Fibroblast of the conjunctiva (primary cell): Measurements from ENCODE around the gene MBIP.

ENCODE experiments used
- DNase-seq: peaks from one replicate; pipeline ENCODE4 v3.0.0-alpha.2; 2010; ENCODE audit warnings: low read depth

MBIP gene

GRCh38 chr14:36313206-36313605 is 7.2 kb downstream of the MBIP start:
- DNase-seq, result no peak

DNA sequence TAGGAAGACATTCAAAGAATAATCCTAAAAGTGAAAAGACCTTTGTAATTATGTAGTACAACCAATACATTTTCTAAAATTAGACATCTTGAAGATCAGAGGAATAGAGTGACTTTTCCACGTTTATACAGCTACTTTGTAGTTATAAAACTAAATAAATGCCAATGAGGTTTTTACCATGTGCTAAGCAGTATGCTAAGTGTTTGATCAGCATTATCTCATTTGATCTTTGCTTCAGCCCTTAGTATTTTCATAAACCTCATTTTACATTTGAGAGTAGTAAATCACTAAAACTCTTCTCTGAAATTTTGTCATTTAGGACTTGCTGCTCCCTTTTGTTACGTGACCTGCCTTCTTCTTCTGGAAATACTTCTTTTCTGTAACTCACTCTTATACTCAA is 13.6 kb downstream of the MBIP start:
- no peak for DNase-seq

DNA sequence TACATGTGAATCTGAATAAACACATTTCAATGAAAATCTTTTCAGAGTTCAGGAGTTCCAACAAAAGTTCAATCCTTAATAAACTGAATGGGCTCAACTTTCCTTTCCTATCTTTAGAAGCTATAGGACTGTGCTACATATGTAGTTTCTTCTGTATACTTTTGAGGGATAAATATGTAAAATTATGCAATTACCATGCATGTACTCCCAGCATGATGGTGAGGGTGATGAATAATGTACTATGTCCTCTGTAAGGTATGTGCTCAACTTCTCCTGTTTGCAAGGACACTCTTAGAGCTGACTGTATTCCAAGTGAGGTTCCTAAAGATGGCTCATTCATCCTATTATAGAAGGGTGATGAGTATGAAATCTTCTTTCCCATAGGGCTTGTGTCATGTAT is 15.5 kb downstream of the MBIP start:
- no peak for DNase-seq

DNA sequence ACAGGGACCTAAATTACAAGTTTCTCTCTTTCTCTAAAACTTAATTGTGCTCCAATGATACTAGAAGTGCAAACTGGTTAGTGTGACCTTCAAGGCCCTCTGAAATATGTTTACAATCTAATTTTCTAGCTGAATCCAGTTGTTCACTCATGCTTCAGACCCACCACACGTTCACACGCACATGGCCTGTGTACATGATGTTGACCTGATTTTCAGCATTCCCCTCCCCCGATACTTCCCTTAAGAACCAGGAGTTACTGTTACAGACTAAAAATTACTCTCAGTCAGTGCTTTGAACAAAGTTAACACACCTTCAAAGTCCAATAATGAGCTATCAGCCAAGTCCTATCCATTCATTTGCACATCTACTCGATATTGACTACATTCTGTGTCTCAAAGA is 16.5 kb downstream of the MBIP start:
- no peak for DNase-seq

GRCh38 chr14:36302823-36303222 is 17.6 kb downstream of the MBIP start:
- no peak for DNase-seq

- DNase-seq, result no peak
Measured at GRCh38 chr14:36301159-36301558, 19.3 kb downstream of the MBIP start.

GRCh38 chr14:36300337-36300736 is 20.1 kb downstream of the MBIP start:
- DNase-seq, result no peak

GRCh38 chr14:36295642-36296627 is 24.5 kb downstream of the MBIP start:
- no peak for DNase-seq

DNA sequence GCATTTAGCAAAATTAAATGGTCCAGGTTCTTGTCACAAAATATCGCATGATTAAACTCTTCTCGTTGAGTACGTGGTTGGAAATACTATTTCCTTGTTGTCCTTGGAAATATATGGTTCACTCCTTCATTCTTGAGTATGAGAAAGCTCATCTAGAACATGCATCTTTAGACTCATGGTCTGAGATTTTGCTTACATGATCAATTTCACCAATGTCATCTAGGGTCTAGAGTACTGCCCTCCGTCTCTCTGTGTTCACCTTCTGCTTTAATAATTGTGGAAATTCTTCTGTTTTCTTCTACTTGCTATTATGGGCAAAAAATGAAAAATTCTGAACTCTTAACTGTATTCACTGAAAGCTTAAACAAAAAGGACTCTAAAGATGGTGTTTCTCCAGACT is 25.9 kb downstream of the MBIP start:
- DNase-seq, result no peak

GRCh38 chr14:36293824-36294223 is 26.6 kb downstream of the MBIP start:
- peak; percentile 13 for DNase-seq

DNA sequence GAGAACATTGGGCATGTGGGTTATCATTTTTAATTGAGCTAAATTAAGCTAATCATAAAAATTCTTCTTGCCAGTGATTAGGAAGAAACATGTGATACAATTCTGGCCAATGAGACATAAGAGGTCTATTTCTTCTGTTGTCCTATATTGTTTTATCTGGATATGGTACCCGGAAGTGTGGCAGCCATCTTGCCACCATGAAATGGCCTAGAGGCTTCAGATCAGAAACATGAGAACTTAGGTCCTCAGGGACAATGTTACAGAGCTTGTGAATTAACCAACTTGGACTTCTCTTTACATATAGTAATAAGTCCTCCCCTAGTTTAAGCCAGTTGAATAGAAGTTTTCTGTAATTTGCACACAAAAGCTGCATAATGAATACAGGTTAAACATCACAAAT is 30.5 kb downstream of the MBIP start:
- no peak for DNase-seq

DNA sequence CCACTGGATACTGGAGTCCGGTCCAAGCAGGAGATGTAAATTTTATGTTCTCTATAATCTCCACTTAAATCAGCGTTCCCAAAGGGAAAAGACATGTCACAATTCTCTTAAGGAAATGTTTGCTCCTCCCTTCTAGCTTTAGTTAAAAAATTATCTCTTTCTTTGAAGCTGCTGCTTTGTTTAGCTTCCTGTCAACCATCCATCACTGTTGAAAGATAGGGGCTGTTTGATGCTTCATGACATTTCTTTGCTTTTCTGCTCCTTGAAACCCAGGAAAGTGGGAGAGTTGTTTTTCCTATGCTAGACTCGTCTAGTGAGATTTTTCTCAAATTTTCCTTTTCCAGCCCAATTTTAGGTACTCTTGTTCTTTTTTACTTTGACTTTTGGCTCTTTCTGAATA is 31.9 kb downstream of the MBIP start:
- DNase-seq, result no peak

DNA sequence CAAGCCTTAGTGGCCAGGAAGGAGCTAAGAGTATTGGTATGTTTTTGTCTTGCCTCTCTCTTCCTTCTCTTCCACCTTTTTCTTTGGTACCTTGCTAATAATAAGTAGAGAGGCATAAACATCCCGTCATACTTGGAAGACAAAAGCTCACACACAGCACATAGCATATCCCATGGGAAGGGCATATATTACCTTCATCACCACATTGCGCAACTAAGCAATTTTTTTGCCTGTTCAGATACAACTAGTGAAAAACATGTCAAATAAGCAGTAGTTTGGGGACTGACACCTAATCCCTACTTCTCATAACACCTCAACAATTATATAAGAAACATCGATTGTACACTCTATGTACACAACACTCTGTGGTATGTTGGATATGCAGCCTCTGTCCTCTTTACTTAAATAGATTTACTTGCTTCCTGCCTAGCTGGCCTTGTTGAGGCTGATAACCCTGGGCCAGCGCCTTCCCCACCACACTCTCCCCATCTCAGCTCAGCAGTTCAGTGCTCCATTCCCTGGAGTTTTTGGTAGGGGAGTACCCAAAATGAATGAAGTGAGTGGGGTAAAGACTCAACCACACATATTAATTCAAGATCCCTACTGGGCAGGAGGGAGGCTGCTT is 35.4 kb downstream of the MBIP start:
- DNase-seq, result no peak

DNA sequence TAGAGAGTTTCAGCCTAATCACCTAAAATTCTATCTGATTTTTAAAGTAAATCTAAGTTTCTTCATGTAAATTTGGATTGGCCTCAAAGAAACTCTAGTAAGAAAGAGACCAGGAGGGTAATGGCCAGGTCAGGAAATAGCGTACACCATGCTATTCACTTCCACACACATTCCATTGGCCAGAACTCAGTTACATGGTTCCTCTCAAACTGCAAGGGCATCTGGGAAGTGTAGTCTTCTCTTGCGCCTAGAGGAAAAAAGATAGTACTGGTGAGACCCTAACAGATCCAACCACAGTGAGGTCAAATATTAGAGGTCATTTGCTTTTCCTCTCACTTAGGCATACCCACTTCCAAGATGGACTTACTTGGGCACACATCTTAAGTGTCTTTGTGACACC is 39.1 kb downstream of the MBIP start:
- no peak for DNase-seq

DNA sequence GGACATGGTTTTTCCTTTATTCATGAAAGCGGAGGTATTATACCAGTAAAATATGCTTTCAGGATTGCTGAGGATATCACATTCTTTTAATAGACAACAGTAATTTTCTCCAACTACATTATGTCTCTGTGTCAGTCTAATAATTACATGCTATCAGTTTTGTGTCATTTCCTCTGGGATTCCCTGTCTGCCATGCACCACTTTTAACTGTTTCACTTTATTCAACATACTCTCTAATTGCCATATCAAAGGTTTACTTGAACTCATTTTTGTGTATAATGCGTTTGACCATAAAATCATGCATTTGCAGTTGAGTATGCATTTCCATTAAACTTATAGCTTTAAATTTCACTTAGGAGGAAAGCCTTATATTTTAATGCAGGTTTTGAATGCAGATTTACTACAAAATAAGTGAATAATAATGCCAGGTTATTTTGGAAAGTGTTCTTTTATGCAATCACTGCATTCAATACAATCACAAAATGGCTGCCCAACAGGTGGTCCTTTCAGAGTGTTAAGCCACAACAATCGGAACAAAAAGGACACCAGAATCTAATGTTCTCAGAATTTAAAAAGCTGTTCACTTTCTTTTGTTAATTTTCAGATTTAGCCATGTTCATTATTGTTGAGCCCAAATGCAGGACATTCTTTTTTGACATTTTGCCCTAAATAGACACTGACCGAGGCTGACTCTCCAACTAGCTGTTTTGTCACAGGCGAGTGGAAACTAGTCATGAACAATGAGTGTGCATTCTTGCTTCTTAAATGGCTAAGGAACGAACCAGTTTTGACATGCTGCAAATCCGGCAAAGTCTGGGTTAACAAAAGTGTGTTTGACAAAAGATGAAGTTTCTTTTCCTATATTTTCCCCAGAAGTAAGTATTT is 40.9 kb downstream of the MBIP start:
- no peak for DNase-seq

DNA sequence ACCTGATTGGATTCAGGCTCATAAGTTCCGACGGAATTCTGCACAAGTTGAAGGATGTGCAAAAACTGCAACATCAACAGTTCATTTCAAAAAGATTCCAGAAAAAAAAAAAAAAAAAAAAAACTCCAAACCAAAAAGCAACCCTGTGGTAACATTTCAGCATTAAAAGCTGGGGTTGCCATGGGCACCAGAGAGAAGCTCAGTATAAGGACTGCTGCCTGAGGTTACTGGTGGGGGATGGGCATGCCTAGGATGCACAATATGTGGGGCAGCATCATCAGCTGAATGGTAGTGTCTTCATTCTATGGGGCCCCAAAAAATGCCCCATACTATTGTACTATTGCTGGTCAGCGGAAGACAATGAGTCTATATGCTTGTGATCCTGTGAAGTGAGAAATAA is 44.7 kb downstream of the MBIP start:
- DNase-seq, result no peak

- no peak for DNase-seq
Measured at GRCh38 chr14:36271939-36272907, 48.2 kb downstream of the MBIP start.

DNA sequence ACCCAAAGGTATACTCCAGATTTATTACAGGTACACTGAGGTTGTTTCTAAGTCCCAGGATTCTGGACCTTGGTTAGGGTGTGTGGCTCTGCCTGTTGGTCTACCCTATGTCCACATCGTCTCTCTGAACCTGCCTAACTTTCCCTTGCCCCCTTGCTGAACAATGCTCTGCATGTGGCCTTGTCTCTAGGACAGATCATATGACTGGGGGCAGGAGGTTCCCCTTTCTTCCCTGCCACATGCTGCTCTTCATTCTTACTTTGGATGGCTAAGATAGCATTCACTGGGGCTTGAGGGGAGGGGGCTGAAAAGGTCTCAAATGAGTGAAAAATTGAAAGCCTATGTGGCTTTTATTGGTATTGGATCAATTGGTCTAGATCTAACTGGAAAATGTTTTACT is 49.2 kb downstream of the MBIP start:
- no peak for DNase-seq

- no peak for DNase-seq
Measured at GRCh38 chr14:36270191-36270590, 50.2 kb downstream of the MBIP start.

DNA sequence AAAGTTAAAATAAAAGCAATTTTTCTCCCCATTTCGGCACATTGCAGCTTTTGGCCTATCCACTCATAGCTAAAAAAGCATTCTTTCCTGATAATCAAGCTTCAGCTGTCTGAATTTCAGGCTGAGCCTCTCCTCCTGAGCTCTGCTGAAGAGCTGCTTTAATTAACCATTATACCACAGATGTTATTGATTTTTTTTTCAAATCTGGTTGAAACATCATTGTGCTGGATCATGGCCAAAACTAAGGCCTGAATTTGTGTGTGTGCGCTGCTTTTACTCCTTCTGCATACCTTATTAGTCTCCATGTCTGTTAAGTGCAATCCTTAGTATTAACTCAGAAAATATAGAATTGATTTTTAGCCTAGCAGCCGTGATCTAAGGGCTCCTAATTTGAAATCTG is 52.3 kb downstream of the MBIP start:
- no peak for DNase-seq

DNA sequence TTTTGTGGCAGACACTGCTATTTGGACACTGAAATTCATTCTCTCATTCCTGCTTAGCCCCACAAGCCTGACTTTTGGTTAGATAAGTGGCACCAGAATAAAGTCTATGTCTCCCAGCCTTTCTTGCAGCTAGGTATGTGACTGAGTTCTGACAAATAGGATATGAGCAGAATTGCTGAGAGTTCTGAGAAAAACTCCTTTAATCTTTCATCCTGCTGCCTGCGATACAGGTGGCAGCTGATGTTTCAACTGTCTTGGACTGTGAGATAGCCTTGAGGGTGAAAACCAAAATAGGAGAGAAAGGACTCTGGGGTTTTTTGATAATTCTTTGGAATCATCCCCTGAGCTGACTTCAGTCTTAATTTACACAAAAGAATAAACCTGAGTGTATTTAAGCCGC is 55.8 kb downstream of the MBIP start:
- no peak for DNase-seq
